ENCODE measurements around the gene KANK3. TPM values are rescaled to one million over a fixed set of nuclear protein-coding genes. Genes with fewer than 3 reads are reported as not detected.

Gene KANK3
- total RNA-seq, 2 donors from 2014 or later: 15.4 to 23.8 TPM

- DNase-seq (ENCODE audit: low spot score): no peak
- Histone ChIP-seq H3K27ac (no peak overlapping the region), H3K4me1 (replicated peaks) (peaks cover 1% of the 10 kb centered on the region), H3K4me3 (no peak overlapping the region), H3K36me3 (no peaks in the 10 kb centered on the region), H3K9me3 (no peaks in the 10 kb centered on the region), H3K27me3 (replicated peaks; ENCODE audit: insufficient read depth) (no peaks in the 10 kb centered on the region)
- intact Hi-C loops (cut with DNase I): no loop called here
- TF ChIP-seq CTCF (IDR thresholded peaks at IDR 0.05) (no peak), POLR2AphosphoS5 (IDR thresholded peaks at IDR 0.05) (no peak), POLR2A (IDR thresholded peaks at IDR 0.05) (no peak)
- 83% methylated on average over 3 of the region's 3 CpGs for WGBS
These were observed 17.6 kb downstream of the KANK3 start for GRCh38 chr19:8325454-8325853.

- intact Hi-C loops (cut with DNase I): no loop called here
- Histone ChIP-seq H3K9me3 (no peaks in the 10 kb centered on the region), H3K27me3 (replicated peaks; ENCODE audit: insufficient read depth) (no peaks in the 10 kb centered on the region), H3K27ac (no peak overlapping the region), H3K4me3 (no peak overlapping the region), H3K36me3 (no peaks in the 10 kb centered on the region), H3K4me1 (replicated peaks) (peaks cover 4% of the 10 kb centered on the region)
- 66% methylated on average over 17 of the region's 17 CpGs for WGBS
- no peak for DNase-seq (ENCODE audit: low spot score)
- TF ChIP-seq POLR2A (IDR thresholded peaks at IDR 0.05) (no peak), CTCF (IDR thresholded peaks at IDR 0.05) (no peak), POLR2AphosphoS5 (IDR thresholded peaks at IDR 0.05) (no peak)
These were observed 18.6 kb downstream of the KANK3 start for GRCh38 chr19:8324186-8325050.

GRCh38 chr19:8323781-8324185 lies 19.3 kb downstream of the KANK3 start:
- Histone ChIP-seq H3K27ac (no peak overlapping the region), H3K4me3 (no peak overlapping the region)
- intact Hi-C loops (cut with DNase I): no loop called here

GRCh38 chr19:8322638-8322997 lies 20.4 kb downstream of the KANK3 start:
- H3K27ac ChIP-seq: peak overlapping the region in 1 of 2 donors; percentile 84
- intact Hi-C loops (cut with DNase I): no loop called here
- TF ChIP-seq CTCF (IDR thresholded peaks at IDR 0.05) (no peak), POLR2A (IDR thresholded peaks at IDR 0.05) (no peak), POLR2AphosphoS5 (IDR thresholded peaks at IDR 0.05) (no peak)
- H3K4me3 ChIP-seq: peak overlapping the region; percentile 72 to 94
- H3K4me1 ChIP-seq (replicated peaks): peaks cover 4% of the 10 kb centered on the region
- H3K36me3 ChIP-seq: no peaks in the 10 kb centered on the region
- WGBS: 45% methylated on average over 7 of the region's 7 CpGs
- H3K27me3 ChIP-seq (replicated peaks; ENCODE audit: insufficient read depth): no peaks in the 10 kb centered on the region
- DNase-seq (ENCODE audit: low spot score): no peak
- no peaks in the 10 kb centered on the region for H3K9me3 ChIP-seq

More at GRCh38 chr19:8323781-8324185, 19.3 kb downstream of the KANK3 start:
- H3K27me3 ChIP-seq (replicated peaks; ENCODE audit: insufficient read depth): no peaks in the 10 kb centered on the region
- H3K9me3 ChIP-seq: no peaks in the 10 kb centered on the region
- TF ChIP-seq POLR2AphosphoS5 (IDR thresholded peaks at IDR 0.05): no peak
- TF ChIP-seq CTCF (IDR thresholded peaks at IDR 0.05): no peak
- no peak for TF ChIP-seq POLR2A (IDR thresholded peaks at IDR 0.05)
- 100% methylated on average over 1 of the region's 1 CpG for WGBS
- H3K36me3 ChIP-seq: no peaks in the 10 kb centered on the region
- H3K4me1 ChIP-seq (replicated peaks): peaks cover 4% of the 10 kb centered on the region
- DNase-seq (ENCODE audit: low spot score): no peak

All from prostate gland (tissue), 2 donors.